ENCODE data around the gene PSPH. TPM values are rescaled to one million over a fixed set of nuclear protein-coding genes. Genes with fewer than 3 reads are reported as not detected.
"Not testable (repeated sequence)": the region's sequence is repeated elsewhere in the genome, so short reads cannot be mapped to it uniquely, and the experiment has no call there.

PSPH gene
- total RNA-seq, 1 experiment from 2014 or later: 52.1 TPM

- no peak overlapping the region for H2BK120ac ChIP-seq (ENCODE audit: low read depth, low read length, poor library complexity, severe bottlenecking)
- peak overlapping the region; percentile 67 for H3K4me2 ChIP-seq (ENCODE audit: insufficient read depth, insufficient read length, low read length)
- no peaks in the 10 kb centered on the region for H3K4me1 ChIP-seq (ENCODE audit: insufficient read depth, low read length)
- H3K27ac Mint-ChIP-seq: peak overlapping the region; percentile 92 to 97 (median 96)
- peak overlapping the region; percentile 82 to 91 for H3K4me3 Mint-ChIP-seq
- WGBS (ENCODE audit: extremely low coverage, insufficient read length, low lambda C conversion rate): no CpG with 5 or more reads among the region's 27 CpGs
- H2BK5ac ChIP-seq (ENCODE audit: insufficient read length, low read length): no peak overlapping the region
- TF ChIP-seq, protein P1, sequence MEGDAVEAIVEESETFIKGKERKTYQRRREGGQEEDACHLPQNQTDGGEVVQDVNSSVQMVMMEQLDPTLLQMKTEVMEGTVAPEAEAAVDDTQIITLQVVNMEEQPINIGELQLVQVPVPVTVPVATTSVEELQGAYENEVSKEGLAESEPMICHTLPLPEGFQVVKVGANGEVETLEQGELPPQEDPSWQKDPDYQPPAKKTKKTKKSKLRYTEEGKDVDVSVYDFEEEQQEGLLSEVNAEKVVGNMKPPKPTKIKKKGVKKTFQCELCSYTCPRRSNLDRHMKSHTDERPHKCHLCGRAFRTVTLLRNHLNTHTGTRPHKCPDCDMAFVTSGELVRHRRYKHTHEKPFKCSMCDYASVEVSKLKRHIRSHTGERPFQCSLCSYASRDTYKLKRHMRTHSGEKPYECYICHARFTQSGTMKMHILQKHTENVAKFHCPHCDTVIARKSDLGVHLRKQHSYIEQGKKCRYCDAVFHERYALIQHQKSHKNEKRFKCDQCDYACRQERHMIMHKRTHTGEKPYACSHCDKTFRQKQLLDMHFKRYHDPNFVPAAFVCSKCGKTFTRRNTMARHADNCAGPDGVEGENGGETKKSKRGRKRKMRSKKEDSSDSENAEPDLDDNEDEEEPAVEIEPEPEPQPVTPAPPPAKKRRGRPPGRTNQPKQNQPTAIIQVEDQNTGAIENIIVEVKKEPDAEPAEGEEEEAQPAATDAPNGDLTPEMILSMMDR (conservative IDR thresholded peaks at IDR 0.05): peak; percentile 46; the same call in 1 of the 3 replicates
- no peaks in the 10 kb centered on the region for H3K9me3 ChIP-seq (ENCODE audit: control insufficient read depth, low read depth, low read length)
- H4K5ac ChIP-seq (ENCODE audit: insufficient read length, low read depth, low read length): no peak overlapping the region
- no peak overlapping the region for H3K4ac ChIP-seq (ENCODE audit: low read depth, low read length)
- H3K23me2 ChIP-seq (ENCODE audit: insufficient read length, low read depth, low read length, poor library complexity, severe bottlenecking): no peaks in the 10 kb centered on the region
- H2AK5ac ChIP-seq (ENCODE audit: insufficient read length, low read length): no peak overlapping the region
- H4K8ac ChIP-seq (replicated peaks; ENCODE audit: insufficient read length, low read depth, low read length): no peak overlapping the region
- no peaks in the 10 kb centered on the region for H3K9me3 Mint-ChIP-seq
- no peak overlapping the region for H3K56ac ChIP-seq (ENCODE audit: insufficient read length, low read depth, low read length)
- H3K9ac ChIP-seq (ENCODE audit: extremely low read depth, insufficient read length, low read length): peak overlapping the region; percentile 85
- no peak overlapping the region for H3K18ac ChIP-seq (ENCODE audit: insufficient read length, low read depth, low read length)
- peaks cover 5 to 10% of the 10 kb centered on the region in 2 experiments; a peak in 2 of 4 replicates for H3K4me1 Mint-ChIP-seq
- peak; percentile 93 for DNase-seq
- no peak overlapping the region for H2AFZ ChIP-seq (ENCODE audit: low read length)
- H3K36me3 Mint-ChIP-seq (ENCODE audit: insufficient read depth in 1 of 3, low read depth in 3 of 3): peaks cover 19 to 32% (median 28%) of the 10 kb centered on the region in 3 experiments
- H2BK15ac ChIP-seq (ENCODE audit: low read depth, low read length): no peak overlapping the region
- no peak overlapping the region; the same call in none of the 2 replicates for H3K14ac ChIP-seq (ENCODE audit: insufficient read depth, low read length)
- no peak overlapping the region for H4K91ac ChIP-seq (ENCODE audit: insufficient read length, low read depth, low read length)
- H3K79me1 ChIP-seq (ENCODE audit: insufficient read depth, low read depth, low read length, poor library complexity, severe bottlenecking): no peaks in the 10 kb centered on the region
- H3K27ac ChIP-seq (ENCODE audit: insufficient read length, low read depth, low read length): peak overlapping the region; percentile 25
- H3T11ph ChIP-seq (ENCODE audit: low read length): no peak overlapping the region
- no peak overlapping the region for H2BK12ac ChIP-seq (ENCODE audit: insufficient read length, low read depth, low read length)
- H2BK20ac ChIP-seq (ENCODE audit: low read depth, low read length, poor library complexity, severe bottlenecking): no peak overlapping the region
- no peaks in the 10 kb centered on the region; the same call in 1 of the 2 replicates for H3K27me3 Mint-ChIP-seq (ENCODE audit: low read depth)
- H3K23ac ChIP-seq (ENCODE audit: insufficient read length, low read depth, low read length): no peak overlapping the region
- H3K79me2 ChIP-seq (ENCODE audit: insufficient read depth, low read length): no peaks in the 10 kb centered on the region
- no peaks in the 10 kb centered on the region for H4K20me1 ChIP-seq (ENCODE audit: control insufficient read depth, insufficient read depth, insufficient read length)
- no peaks in the 10 kb centered on the region for H3K27me3 ChIP-seq (ENCODE audit: insufficient read depth, low read length)
These were observed 17.4 kb downstream of the PSPH start for GRCh38 chr7:56033671-56034432.

- H2BK120ac ChIP-seq (ENCODE audit: low read depth, low read length, poor library complexity, severe bottlenecking); H4K20me1 ChIP-seq (ENCODE audit: control insufficient read depth, insufficient read depth, insufficient read length); H4K5ac ChIP-seq (ENCODE audit: insufficient read length, low read depth, low read length); H2BK15ac ChIP-seq (ENCODE audit: low read depth, low read length); H3K23ac ChIP-seq (ENCODE audit: insufficient read length, low read depth, low read length); H3K56ac ChIP-seq (ENCODE audit: insufficient read length, low read depth, low read length); H4K8ac ChIP-seq (replicated peaks; ENCODE audit: insufficient read length, low read depth, low read length); H3K27ac ChIP-seq (ENCODE audit: insufficient read length, low read depth, low read length); H4K91ac ChIP-seq (ENCODE audit: insufficient read length, low read depth, low read length); H3K27me3 ChIP-seq (ENCODE audit: insufficient read depth, low read length); H2AK5ac ChIP-seq (ENCODE audit: insufficient read length, low read length); H3K14ac ChIP-seq (ENCODE audit: insufficient read depth, low read length); H2AFZ ChIP-seq (ENCODE audit: low read length); H3K23me2 ChIP-seq (ENCODE audit: insufficient read length, low read depth, low read length, poor library complexity, severe bottlenecking); H3K79me2 ChIP-seq (ENCODE audit: insufficient read depth, low read length); H3K4ac ChIP-seq (ENCODE audit: low read depth, low read length); DNase-seq; H3K9me3 ChIP-seq (ENCODE audit: control insufficient read depth, low read depth, low read length); H3K9ac ChIP-seq (ENCODE audit: extremely low read depth, insufficient read length, low read length); H3K27ac Mint-ChIP-seq; H3T11ph ChIP-seq (ENCODE audit: low read length); H3K18ac ChIP-seq (ENCODE audit: insufficient read length, low read depth, low read length); H2BK12ac ChIP-seq (ENCODE audit: insufficient read length, low read depth, low read length); H3K79me1 ChIP-seq (ENCODE audit: insufficient read depth, low read depth, low read length, poor library complexity, severe bottlenecking); H2BK5ac ChIP-seq (ENCODE audit: insufficient read length, low read length); H3K9me3 Mint-ChIP-seq; H3K4me1 ChIP-seq (ENCODE audit: insufficient read depth, low read length); H2BK20ac ChIP-seq (ENCODE audit: low read depth, low read length, poor library complexity, severe bottlenecking); H3K27me3 Mint-ChIP-seq (ENCODE audit: low read depth): not testable (repeated sequence)
- H3K4me1 Mint-ChIP-seq: peaks cover 5 to 10% of the 10 kb centered on the region in 2 experiments; a peak in 2 of 4 replicates
- no CpG with 5 or more reads among the region's 7 CpGs for WGBS (ENCODE audit: extremely low coverage, insufficient read length, low lambda C conversion rate)
- peaks cover 24 to 43% (median 39%) of the 10 kb centered on the region in 3 experiments for H3K36me3 Mint-ChIP-seq (ENCODE audit: insufficient read depth in 1 of 3, low read depth in 3 of 3)
- H3K4me3 Mint-ChIP-seq: peak overlapping the region; percentile 57 to 82; a peak in 4 of 5 replicates
- peak overlapping the region; percentile 25 for H3K4me2 ChIP-seq (ENCODE audit: insufficient read depth, insufficient read length, low read length)
These were observed 18.7 kb downstream of the PSPH start for GRCh38 chr7:56032578-56032977.
